IMR-90 (cell line): ENCODE measurements around the gene METRNL. TPM values are rescaled to one million over a fixed set of nuclear protein-coding genes. Genes with fewer than 3 reads are reported as not detected.

Experiments
- ATAC-seq: fragments of 200-7000 bp; cut with Tn5 transposase; 2 replicates; pipeline ENCODE4 v1.9.1; 2020; ENCODE audit warnings: low read depth, mild to moderate bottlenecking, moderate library complexity
- BruUV-seq: library from RNA; stranded (reverse); fragments of 400-500 nt; replicated peaks from 2 replicates; lab custom pipeline; 2021; lab: Mats Ljungman, UMichigan
- CTCF ChIA-PET: fragments of 300-600 bp; formaldehyde crosslinking; extraction: SDS; loops from one replicate; lab custom pipeline; 2021; ENCODE audit warnings: antibody characterized with exemption; lab: Yijun Ruan, JAX
- POLR2A ChIA-PET: fragments of 300-600 bp; sonication (Branson Sonifier 250); formaldehyde crosslinking; loops from one replicate; lab custom pipeline; 2022; ENCODE audit warnings: antibody characterized with exemption; ENCODE audit not compliant: unreplicated experiment; lab: Charles Lee
- DNase-seq: peaks from one replicate; pipeline ENCODE4 v3.0.0; 2013
- H2AFZ ChIP-seq: replicated peaks from 2 replicates; pipeline ENCODE3; 2013; ENCODE audit warnings: low read length, mild to moderate bottlenecking; ENCODE audit not compliant: poor library complexity
- H2AK5ac ChIP-seq: 2 replicates; pipeline ENCODE4 v1.6.1; 2013; ENCODE audit warnings: low read depth, low read length, inconsistent platforms
- H2AK9ac ChIP-seq: replicated peaks from 2 replicates; pipeline ENCODE3; 2013; ENCODE audit warnings: mild to moderate bottlenecking, low read depth, low read length, moderate library complexity; ENCODE audit not compliant: poor library complexity
- H2BK120ac ChIP-seq: 2 replicates; pipeline ENCODE4 v1.6.1; 2013; ENCODE audit warnings: low read depth, low read length, inconsistent platforms
- H2BK15ac ChIP-seq: 3 replicates; pipeline ENCODE4 v1.6.1; 2013; ENCODE audit warnings: low read depth, low read length, inconsistent platforms
- H2BK20ac ChIP-seq: 2 replicates; pipeline ENCODE4 v1.6.1; 2013; ENCODE audit warnings: low read depth, mild to moderate bottlenecking, inconsistent platforms, low read length, moderate library complexity
- H2BK5ac ChIP-seq: 2 replicates; pipeline ENCODE4 v1.6.1; 2013; ENCODE audit warnings: mild to moderate bottlenecking, low read depth, low read length, inconsistent platforms; ENCODE audit not compliant: poor library complexity, severe bottlenecking
- H3K14ac ChIP-seq: replicated peaks from 2 replicates; pipeline ENCODE4 v1.6.1; 2013; ENCODE audit warnings: low read depth, low read length, inconsistent platforms
- H3K18ac ChIP-seq: 2 replicates; pipeline ENCODE4 v1.6.1; 2013; ENCODE audit warnings: low read depth, low read length, control low read depth
- H3K23ac ChIP-seq: 2 replicates; pipeline ENCODE4 v1.6.1; 2013; ENCODE audit warnings: low read depth, low read length, inconsistent platforms
- H3K27ac ChIP-seq: 2 replicates; pipeline ENCODE4 v1.5.1; 2013; ENCODE audit warnings: mild to moderate bottlenecking, control low read depth, low read length; ENCODE audit not compliant: insufficient read depth
- H3K27me3 ChIP-seq: 2 replicates; pipeline ENCODE4 v1.6.1; 2013; ENCODE audit warnings: low read length; ENCODE audit not compliant: control insufficient read depth, insufficient read depth
- H3K36me3 ChIP-seq: 2 replicates; pipeline ENCODE4 v1.6.1; 2013; ENCODE audit warnings: low read length, mixed read lengths; ENCODE audit not compliant: control insufficient read depth, insufficient read depth
- H3K4ac ChIP-seq: 2 replicates; pipeline ENCODE4 v1.6.1; 2013; ENCODE audit warnings: low read depth, low read length, inconsistent platforms
- H3K4me1 ChIP-seq: 2 replicates; pipeline ENCODE4 v1.6.1; 2013; ENCODE audit warnings: low read length, mixed read lengths; ENCODE audit not compliant: control insufficient read depth, insufficient read depth
- H3K4me2 ChIP-seq: 2 replicates; pipeline ENCODE4 v1.6.1; 2013; ENCODE audit warnings: low read depth, mild to moderate bottlenecking, control low read depth, low read length, moderate library complexity
- H3K4me3 ChIP-seq: 2 replicates; pipeline ENCODE4 v1.5.1; 2013; ENCODE audit warnings: low read depth, mild to moderate bottlenecking, control low read depth, low read length, moderate library complexity; ENCODE audit not compliant: insufficient read depth
- H3K56ac ChIP-seq: 2 replicates; pipeline ENCODE4 v1.6.1; 2013; ENCODE audit warnings: low read length, inconsistent platforms; ENCODE audit not compliant: insufficient read depth; ENCODE audit errors: extremely low read depth
- H3K79me1 ChIP-seq, 2 experiments: 2 replicates each; pipeline ENCODE4 v1.6.1; 2013; ENCODE audit warnings: low read length in 2 of 2, inconsistent platforms in 1 of 2, low read depth in 1 of 2
- H3K9ac ChIP-seq: 2 replicates; pipeline ENCODE4 v1.6.1; 2013; ENCODE audit warnings: low read depth, low read length, control low read depth
- H3K9me1 ChIP-seq: 2 replicates; pipeline ENCODE4 v1.6.1; 2013; ENCODE audit warnings: low read length, inconsistent platforms; ENCODE audit not compliant: insufficient read depth
- H3K9me3 ChIP-seq: 2 replicates; pipeline ENCODE4 v1.6.1; 2013; ENCODE audit warnings: low read length; ENCODE audit not compliant: control insufficient read depth, insufficient read depth
- H4K20me1 ChIP-seq: 2 replicates; pipeline ENCODE4 v1.6.1; 2013; ENCODE audit warnings: low read length, inconsistent platforms; ENCODE audit not compliant: insufficient read depth
- H4K5ac ChIP-seq: 2 replicates; pipeline ENCODE4 v1.6.1; 2013; ENCODE audit warnings: mild to moderate bottlenecking, low read depth, low read length, control low read depth
- H4K8ac ChIP-seq, 2 experiments: 2 replicates each; pipeline ENCODE4 v1.6.1; 2013; ENCODE audit warnings: low read depth in 2 of 2, low read length in 2 of 2, control low read depth in 1 of 2, inconsistent platforms in 1 of 2
- H4K91ac ChIP-seq: 2 replicates; pipeline ENCODE4 v1.6.1; 2013; ENCODE audit warnings: low read depth, low read length, inconsistent platforms; ENCODE audit not compliant: insufficient read depth
- BHLHE40 ChIP-seq: fragments of 150-350 bp; IDR thresholded peaks from 2 replicates; pipeline ENCODE4 v1.6.1; 2016; ENCODE audit warnings: mild to moderate bottlenecking, low read depth, low read length
- CEBPB ChIP-seq: IDR thresholded peaks from 2 replicates; pipeline ENCODE4 v1.6.1; 2012; ENCODE audit warnings: low read depth, low read length, improper control_type of control experiment
- CHD1 ChIP-seq: IDR thresholded peaks from 2 replicates; pipeline ENCODE4 v1.6.1; 2012; ENCODE audit warnings: low read depth, low read length, improper control_type of control experiment
- FOS ChIP-seq: fragments of 150-350 bp; IDR thresholded peaks from 2 replicates; pipeline ENCODE4 v1.6.1; 2016; ENCODE audit warnings: low read depth, low read length
- MAFK ChIP-seq: IDR thresholded peaks from 2 replicates; pipeline ENCODE4 v1.6.1; 2012; ENCODE audit warnings: low read depth, low read length, improper control_type of control experiment
- MAZ ChIP-seq: IDR thresholded peaks from 2 replicates; pipeline ENCODE4 v1.6.1; 2012; ENCODE audit warnings: low read depth, mild to moderate bottlenecking, low read length, improper control_type of control experiment, moderate library complexity, borderline replicate concordance
- MXI1 ChIP-seq: IDR thresholded peaks from 2 replicates; pipeline ENCODE4 v1.6.1; 2012; ENCODE audit warnings: low read depth, mild to moderate bottlenecking, low read length, moderate library complexity, borderline replicate concordance
- NFE2L2 ChIP-seq: fragments of 150-350 bp; IDR thresholded peaks from 2 replicates; pipeline ENCODE4 v1.6.1; 2016; ENCODE audit warnings: low read depth, mild to moderate bottlenecking, low read length
- POLR2A ChIP-seq: IDR thresholded peaks from 2 replicates; pipeline ENCODE4 v1.6.1; 2012; ENCODE audit warnings: mild to moderate bottlenecking, low read depth, low read length
- RAD21 ChIP-seq: IDR thresholded peaks from 2 replicates; pipeline ENCODE4 v1.6.1; 2012; ENCODE audit warnings: low read length, improper control_type of control experiment
- RCOR1 ChIP-seq: IDR thresholded peaks from 2 replicates; pipeline ENCODE4 v1.6.1; 2012; ENCODE audit warnings: mild to moderate bottlenecking, low read length, improper control_type of control experiment; ENCODE audit not compliant: insufficient replicate concordance
- RFX5 ChIP-seq: IDR thresholded peaks from 2 replicates; pipeline ENCODE4 v1.8.0; 2012; ENCODE audit warnings: low read depth, mild to moderate bottlenecking, low read length, moderate library complexity
- SMC3 ChIP-seq: fragments of 150-350 bp; IDR thresholded peaks from 2 replicates; pipeline ENCODE4 v1.6.1; 2016; ENCODE audit warnings: low read depth, mild to moderate bottlenecking, antibody characterized with exemption, low read length, moderate library complexity
- WGBS, 2 experiments: methylation state at CpG; one replicate each; pipeline versions ENCODE4 v1.1.5 to v1.1.7; 2013; ENCODE audit warnings: missing lambda C conversion rate in 2 of 2; ENCODE audit not compliant: insufficient read length in 1 of 2; ENCODE audit errors: extremely low coverage in 2 of 2; 5-methylcytosine and 5-hydroxymethylcytosine counted together
- dilution Hi-C: fragments of 300-500 bp; cut with HindIII; formaldehyde crosslinking; loops from one replicate; pipeline ENCODE4 v1.14.3; 2018; ENCODE audit warnings: low sequenced_read_pairs; ENCODE audit not compliant: unreplicated experiment
- in situ Hi-C: fragments of 300-500 bp; cut with MboI; formaldehyde crosslinking; loops from 3 replicates; pipeline ENCODE4 v1.14.3; 2019; ENCODE audit warnings: low sequenced_read_pairs, inconsistent platforms, mixed read lengths
- intact Hi-C: fragments of 100-400 bp; cut with micrococcal nuclease; formaldehyde crosslinking; loops from 2 replicates; pipeline ENCODE4 v1.10.0; 2022
- polyA plus RNA-seq, 3 experiments: library from polyadenylated mRNA; depleted of rRNA; stranded (reverse); fragments of >200 nt; gene quantifications; 2 replicates each; pipeline ENCODE4 v1.2.3, GENCODE V29; 2012; ENCODE audit warnings: low replicate concordance in 1 of 3
- total RNA-seq: library from RNA; depleted of rRNA; stranded (reverse); fragments of >200 nt; gene quantifications from 2 replicates; pipeline ENCODE4 v1.2.3, GENCODE V29; 2012
- TF ChIP-seq, protein P1 (sequence below): conservative IDR thresholded peaks from 2 replicates; pipeline ENCODE4 v1.5.1; 2012; ENCODE audit warnings: mild to moderate bottlenecking, low read depth, low read length, improper control_type of control experiment
- TF ChIP-seq, protein P2 (sequence below): fragments of 150-350 bp; IDR thresholded peaks from 2 replicates; pipeline ENCODE4 v1.6.1; 2016; ENCODE audit warnings: low read depth, mild to moderate bottlenecking, low read length, moderate library complexity, borderline replicate concordance

Gene METRNL
- total and polyA plus RNA-seq, 2 of the 4 experiments (the other 2 are of a cell fraction) = 17.9 to 48.2 TPM

DNA sequence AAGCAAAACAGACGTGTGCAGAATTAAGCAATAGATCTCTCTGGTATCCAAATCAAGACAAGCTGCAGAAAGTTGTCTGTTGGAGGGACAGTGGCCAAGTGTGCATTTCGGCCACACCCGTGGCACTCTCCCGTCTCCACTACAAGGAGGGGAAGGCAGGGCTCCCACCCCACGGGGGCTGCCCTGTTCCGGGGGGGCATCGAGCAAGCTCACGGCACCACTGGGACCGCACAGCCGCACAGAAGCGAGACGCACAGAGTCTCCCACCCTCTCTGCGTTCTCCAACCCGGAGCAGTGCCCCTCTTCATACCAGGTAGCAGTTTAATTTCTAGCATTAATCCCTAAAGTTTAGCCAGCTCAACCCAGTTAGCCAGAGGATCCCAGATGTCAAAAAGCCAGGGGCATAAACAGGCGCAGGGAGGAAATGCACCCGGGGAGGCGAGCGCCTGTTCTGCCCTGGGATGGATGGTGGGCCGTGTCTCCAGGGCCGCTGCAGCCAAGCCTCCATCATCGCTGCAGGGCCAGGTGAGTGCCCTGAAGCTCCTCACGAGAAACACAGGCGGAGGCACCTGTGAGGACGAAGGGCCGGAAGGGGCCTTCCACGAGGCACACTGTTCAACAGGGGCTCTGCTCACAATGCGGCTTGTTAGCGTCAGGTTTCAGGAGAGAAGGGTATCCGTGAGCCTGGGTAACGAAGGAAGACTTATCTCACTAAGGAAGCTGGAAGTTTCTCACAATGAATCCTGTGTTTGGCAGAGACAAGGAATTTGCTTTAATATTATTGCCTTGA, 42.1 kb upstream of the METRNL start (continued):
- TF ChIP-seq NFE2L2 = no peak

DNA sequence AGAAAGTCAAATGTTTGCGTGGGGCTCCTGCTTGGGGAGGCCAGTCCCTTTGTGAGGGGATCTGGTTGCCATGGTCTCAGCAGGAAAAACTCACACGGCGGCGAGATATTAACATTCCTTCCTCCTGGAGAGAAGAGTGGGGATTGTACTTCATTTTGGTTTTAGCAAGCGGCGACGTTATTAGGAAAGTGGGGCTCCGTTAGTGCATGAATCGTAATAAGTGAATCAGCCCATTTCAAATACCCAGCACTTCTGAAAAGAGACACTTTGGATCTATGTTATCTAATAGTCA, 41.6 kb upstream of the METRNL start:
- Histone ChIP-seq H3K4ac (no peak overlapping the region), H4K5ac (no peak overlapping the region), H2AK5ac (no peak overlapping the region), H2BK15ac (no peak overlapping the region), H2AK9ac (no peak overlapping the region), H3K23ac (no peak overlapping the region), H3K56ac (no peak overlapping the region), H3K18ac (no peak overlapping the region), H3K14ac (no peak overlapping the region), H3K27me3 (no peaks in the 10 kb centered on the region), H3K4me2 (no peak overlapping the region), H3K9me1 (no peaks in the 10 kb centered on the region), H2BK5ac (no peak overlapping the region), H4K20me1 (no peaks in the 10 kb centered on the region), H4K91ac (no peak overlapping the region), H3K4me1 (no peaks in the 10 kb centered on the region), H3K27ac (no peak overlapping the region), H2BK120ac (no peak overlapping the region), H4K8ac (no peak overlapping the region), H3K36me3 (no peaks in the 10 kb centered on the region; the same call in none of the 2 replicates), H3K79me1 (peaks cover 4 to 8% of the 10 kb centered on the region in 2 experiments; a peak in 2 of 4 replicates), H3K9ac (no peak overlapping the region), H2AFZ (no peak overlapping the region), H3K4me3 (no peak overlapping the region), H3K9me3 (peaks cover 18% of the 10 kb centered on the region), H2BK20ac (no peak overlapping the region)
- ChIA-PET POLR2A (no interaction called here), CTCF (no interaction called here)
- ATAC-seq = no peak
- WGBS, 2 experiments = no CpG with 5 or more reads among the region's 9 CpGs
- DNase-seq = no peak
- in situ Hi-C loops (no loop called here), intact Hi-C loops (no loop called here), dilution Hi-C loops (no loop called here)
- no TSS peak for BruUV-seq
- TF ChIP-seq MXI1 (no peak), CEBPB (no peak), NFE2L2 (no peak), BHLHE40 (no peak), SMC3 (no peak), RAD21 (no peak), CHD1 (no peak), RCOR1 (no peak), MAFK (no peak), RFX5 (no peak), MAZ (no peak), POLR2A (no peak), FOS (no peak)
- TF ChIP-seq, protein P1, sequence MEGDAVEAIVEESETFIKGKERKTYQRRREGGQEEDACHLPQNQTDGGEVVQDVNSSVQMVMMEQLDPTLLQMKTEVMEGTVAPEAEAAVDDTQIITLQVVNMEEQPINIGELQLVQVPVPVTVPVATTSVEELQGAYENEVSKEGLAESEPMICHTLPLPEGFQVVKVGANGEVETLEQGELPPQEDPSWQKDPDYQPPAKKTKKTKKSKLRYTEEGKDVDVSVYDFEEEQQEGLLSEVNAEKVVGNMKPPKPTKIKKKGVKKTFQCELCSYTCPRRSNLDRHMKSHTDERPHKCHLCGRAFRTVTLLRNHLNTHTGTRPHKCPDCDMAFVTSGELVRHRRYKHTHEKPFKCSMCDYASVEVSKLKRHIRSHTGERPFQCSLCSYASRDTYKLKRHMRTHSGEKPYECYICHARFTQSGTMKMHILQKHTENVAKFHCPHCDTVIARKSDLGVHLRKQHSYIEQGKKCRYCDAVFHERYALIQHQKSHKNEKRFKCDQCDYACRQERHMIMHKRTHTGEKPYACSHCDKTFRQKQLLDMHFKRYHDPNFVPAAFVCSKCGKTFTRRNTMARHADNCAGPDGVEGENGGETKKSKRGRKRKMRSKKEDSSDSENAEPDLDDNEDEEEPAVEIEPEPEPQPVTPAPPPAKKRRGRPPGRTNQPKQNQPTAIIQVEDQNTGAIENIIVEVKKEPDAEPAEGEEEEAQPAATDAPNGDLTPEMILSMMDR = no peak
- TF ChIP-seq, protein P2, sequence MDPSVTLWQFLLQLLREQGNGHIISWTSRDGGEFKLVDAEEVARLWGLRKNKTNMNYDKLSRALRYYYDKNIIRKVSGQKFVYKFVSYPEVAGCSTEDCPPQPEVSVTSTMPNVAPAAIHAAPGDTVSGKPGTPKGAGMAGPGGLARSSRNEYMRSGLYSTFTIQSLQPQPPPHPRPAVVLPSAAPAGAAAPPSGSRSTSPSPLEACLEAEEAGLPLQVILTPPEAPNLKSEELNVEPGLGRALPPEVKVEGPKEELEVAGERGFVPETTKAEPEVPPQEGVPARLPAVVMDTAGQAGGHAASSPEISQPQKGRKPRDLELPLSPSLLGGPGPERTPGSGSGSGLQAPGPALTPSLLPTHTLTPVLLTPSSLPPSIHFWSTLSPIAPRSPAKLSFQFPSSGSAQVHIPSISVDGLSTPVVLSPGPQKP = no peak
